Fibroblast of skin of back (primary cell): Measurements from ENCODE around the gene RUNDC1. TPM values are rescaled to one million over a fixed set of nuclear protein-coding genes. Genes with fewer than 3 reads are reported as not detected.
A peak's percentile ranks its signal among the peaks of the same experiment; 100 is the strongest.
"Not testable (repeated sequence)": the region's sequence is repeated elsewhere in the genome, so short reads cannot be mapped to it uniquely, and the experiment has no call there.

ENCODE experiments used
- DNase-seq: peaks from one replicate; pipeline ENCODE4 v3.0.0-alpha.2; 2013
- polyA plus RNA-seq, 2 experiments: library from polyadenylated mRNA; unstranded; fragments of 120-200 nt; gene quantifications; one replicate each; pipeline ENCODE4 v1.2.1, GENCODE V29; 2013; ENCODE audit not compliant: insufficient read length in 2 of 2

The RUNDC1 gene
- 14.9 TPM for polyA plus RNA-seq (2013, experiment 1 of 2; ENCODE audit: insufficient read length)
- 12.3 TPM for polyA plus RNA-seq (2013, experiment 2 of 2; ENCODE audit: insufficient read length)

DNA sequence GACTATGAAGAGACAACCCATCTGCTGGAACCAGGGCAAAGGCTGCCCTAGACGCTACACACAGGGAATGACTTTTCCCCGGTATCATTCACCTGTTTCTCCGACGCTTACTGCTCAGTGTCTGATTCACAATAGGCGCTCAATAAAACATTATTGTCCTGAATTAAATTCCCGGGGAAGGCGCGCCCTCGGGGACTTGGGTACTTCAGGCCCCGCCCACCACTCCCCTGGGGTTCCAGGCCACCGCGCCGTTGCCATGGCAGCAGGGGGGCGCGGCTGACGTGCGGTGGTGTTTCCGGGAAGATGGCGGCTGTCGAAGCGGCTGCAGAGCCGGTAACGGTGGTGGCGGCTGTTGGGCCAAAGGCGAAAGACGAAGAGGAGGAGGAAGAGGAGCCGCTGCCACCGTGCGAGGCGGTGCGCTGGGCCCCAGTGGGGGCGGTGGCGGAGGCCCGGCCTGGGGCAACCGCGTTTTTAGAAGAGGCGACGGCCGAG lies at the start of gene RUNDC1:
Gene RUNDC1 (plus strand): TSS at position 292 of the 492 bp plus-strand sequence. CDS start 12 bp downstream, at position 304.
- peak; percentile 90 for DNase-seq

DNA sequence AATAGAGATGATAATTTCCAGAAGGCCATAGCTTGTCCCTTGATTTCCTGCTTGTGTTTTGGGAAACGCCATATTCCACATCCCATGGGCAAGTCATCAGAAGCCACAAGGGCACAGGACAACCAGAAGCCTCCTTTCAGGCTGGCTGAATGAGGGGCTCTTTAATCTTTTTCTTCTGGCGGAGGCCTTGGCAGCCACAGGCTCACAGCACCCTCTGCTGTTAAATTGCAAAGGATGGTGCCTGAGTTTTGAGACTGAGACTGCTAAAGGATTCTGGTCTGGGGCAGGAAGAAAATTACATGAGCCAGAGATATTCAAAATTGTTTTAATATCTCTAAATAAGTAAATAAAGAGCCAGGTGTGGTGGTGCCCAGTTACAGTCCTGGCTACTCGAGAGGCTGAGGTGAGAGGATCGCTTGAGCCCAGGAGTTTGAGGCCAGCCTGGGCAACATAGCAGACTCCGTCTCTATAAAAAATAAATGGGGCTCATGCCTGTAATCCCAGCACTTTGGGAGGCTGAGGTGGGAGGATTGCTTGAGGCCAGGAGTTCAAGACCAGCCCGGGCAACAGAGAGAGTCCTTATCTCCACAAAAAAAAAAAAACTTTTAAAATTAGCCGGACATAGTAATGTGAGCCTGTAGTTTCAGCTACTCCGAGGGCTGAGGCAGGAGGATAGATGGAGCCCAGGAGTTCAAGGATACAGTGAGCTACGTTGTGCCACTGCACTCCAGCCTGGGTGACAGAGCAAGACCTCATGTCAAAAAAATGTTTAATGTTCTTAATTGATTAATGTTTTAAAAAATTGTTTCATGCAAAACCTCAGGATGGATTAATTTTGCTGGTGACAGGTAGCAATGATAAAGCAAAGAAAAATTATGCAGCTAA lies 42.4 kb upstream of the RUNDC1 start:
- DNase-seq = peak; percentile 57

- no peak for DNase-seq
These were observed 36.2 kb upstream of the RUNDC1 start for GRCh38 chr17:42944211-42944610.

GRCh38 chr17:42946812-42947211 lies 33.6 kb upstream of the RUNDC1 start:
- DNase-seq = no peak

DNA sequence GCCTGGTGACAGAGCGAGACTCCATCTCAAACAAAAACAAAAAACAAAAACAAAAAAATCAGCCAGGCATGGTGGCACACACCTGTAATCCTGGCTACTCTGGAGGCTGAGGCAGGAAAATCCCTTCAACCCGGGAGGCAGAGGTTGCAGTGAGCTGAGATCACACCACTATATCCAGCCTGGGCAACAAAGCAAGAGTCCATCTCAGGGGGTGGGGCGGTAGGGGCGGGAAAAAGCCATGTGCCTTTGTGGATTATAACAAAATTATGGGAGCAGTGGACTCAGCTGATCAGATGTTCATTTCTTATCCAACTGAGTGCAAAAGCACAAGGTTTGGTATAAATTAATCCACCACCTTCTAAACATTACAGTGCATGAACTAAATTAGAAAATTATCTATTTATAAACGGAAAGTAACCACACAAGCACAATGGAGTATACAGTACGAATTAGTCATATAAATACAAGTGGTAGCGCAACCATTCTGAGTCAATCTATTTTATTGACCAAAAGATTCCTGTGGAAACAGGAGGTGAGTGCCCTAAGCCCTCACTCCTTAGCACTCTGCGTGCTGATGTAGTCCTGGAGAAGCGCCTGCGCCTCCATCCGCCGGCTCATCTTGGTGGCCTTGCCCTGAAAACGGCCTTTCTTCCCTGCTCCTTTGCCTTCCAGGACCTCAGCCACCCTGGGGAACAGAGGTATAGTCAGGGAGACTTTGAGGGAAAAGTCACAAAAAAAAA lies 30.2 kb upstream of the RUNDC1 start:
- no peak for DNase-seq

DNA sequence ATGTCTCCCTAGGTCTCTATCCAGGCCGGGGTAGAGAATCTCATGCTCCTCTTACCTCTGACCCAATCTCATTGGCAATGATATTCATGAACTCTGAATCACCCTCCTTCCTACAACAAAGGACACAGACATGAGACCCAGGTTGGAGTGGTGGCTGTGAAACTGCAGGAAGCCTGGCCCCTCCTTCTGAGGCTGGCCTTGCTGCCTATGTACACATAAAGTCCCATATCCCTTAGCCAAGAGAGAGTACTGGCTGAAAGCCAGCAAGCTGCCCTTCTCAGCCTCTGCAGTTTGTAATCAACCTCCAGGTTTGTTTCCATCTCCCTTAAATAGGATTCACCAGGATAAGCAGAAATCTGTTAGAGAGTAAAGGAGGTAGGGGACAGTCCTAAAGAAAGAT lies 26.7 kb upstream of the RUNDC1 start:
- no peak for DNase-seq

DNA sequence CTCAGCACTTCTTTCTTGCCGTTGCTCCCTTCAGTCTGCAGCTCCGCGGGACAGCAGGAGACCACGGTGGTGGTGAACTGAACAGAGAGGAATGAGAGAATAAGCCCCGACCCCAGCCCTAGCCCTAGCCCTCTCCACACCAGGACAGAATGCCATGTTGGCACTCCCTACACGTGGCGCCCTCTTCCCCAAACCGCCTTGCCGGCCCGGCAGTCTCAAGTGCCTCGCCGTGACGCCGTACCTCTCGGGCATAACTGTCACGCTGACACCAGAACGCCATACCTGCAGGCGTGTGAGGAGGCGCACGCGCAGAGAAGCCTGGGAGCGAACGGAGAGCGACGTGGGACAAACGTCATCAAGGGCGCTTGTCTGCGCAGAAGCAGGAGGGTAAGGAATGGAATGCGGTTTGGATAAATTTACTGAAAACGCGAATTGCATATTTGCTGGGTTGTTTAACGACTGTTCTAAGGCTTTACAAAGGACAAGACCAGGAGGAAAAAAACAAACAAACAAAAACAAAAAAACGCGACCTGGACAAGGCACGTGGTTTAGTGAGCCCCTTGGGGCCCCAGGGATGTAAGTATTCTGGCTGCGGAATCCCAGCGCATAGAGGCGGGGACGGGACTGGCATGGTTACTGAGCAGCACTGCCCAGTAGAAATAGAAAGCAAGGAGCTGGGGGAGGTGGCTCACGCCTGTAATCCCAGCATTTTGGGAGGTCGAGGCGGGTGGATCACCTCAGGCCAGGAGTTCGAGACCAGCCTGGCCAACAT lies 16.0 kb upstream of the RUNDC1 start, which contains the start of gene AARSD1:
Gene AARSD1 (minus strand): TSS at position 294 of the 772 bp plus-strand sequence. CDS start 14 bp downstream, at position 280.
- DNase-seq = peak; percentile 92

DNA sequence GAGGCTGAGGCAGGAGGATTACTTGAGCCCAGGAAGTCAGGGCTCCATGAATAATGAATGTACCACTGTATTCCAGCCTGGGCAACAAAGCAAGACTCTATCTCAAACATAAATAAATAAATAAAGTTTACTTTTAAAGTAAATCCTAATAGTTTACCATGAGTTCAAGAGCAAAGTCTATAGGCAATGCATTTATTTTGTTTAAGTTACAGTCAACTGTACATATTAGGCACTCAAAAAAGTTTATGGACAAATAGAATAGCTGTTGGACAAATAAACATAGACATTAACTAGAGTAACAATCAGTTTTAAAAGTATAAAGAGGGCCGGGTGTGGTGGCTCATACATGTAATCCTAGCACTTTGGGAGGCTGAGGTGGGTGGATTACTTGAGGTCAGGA lies 12.4 kb upstream of the RUNDC1 start:
- no peak for DNase-seq

DNA sequence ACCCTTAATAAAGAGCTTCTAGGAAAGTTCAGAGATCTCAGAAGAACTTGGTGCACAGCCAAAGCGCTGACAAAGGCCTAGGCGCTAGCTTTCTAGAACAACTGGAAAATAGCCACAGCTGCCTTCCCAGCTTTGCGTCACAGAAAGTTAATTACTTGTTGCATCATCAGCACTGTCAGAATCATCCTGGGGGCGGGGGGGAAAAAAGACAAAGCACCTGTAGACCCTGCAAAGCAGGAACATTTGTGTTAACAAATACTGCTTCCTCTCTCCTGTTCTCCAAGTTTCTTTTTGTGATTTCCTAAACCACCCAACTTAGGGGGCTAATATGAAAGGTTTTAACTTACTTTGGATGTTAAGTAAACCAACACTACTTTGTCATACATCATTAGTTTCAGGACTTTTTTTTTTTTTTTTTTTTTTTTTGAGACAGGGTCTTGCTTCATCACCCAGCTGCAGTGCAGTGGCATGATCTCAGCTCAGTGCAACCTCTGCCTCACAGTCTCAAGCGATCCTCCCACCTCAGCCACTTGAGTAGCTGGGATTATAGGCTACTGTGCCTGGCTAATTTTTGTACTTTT lies 11.3 kb upstream of the RUNDC1 start:
- DNase-seq = no peak

DNA sequence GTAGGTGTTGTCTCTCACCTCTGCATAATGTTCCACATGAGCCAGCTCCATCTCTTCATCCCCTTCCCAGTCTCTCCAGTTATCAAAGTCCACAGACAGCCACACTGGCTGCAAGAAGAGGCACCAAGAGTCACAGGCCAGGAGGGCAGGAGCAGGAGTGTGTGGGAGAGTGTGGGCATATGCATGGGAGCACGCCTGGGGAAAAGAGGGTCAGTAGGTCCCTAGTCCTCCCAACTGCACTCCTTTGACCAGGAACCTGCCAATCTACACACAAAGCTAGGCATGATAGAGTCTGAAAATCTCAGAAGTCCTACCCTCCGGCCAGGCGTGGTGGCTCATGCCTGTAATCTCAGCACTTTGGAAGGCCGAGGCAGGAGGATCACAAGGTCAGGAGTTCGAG lies 8.8 kb upstream of the RUNDC1 start:
- DNase-seq = no peak

DNA sequence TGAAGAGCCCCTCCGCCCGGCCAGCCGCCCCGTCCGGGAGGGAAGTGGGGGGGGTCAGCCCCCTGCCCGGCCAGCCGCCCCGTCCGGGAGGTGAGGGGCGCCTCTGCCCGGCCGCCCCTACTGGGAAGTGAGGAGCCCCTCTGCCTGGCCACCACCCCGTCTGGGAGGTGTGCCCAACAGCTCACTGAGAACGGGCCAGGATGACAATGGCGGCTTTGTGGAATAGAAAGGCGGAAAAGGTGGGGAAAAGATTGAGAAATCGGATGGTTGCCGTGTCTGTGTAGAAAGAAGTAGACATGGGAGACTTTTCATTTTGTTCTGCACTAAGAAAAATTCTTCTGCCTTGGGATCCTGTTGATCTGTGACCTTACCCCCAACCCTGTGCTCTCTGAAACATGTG lies 7.0 kb upstream of the RUNDC1 start:
- DNase-seq = not testable (repeated sequence)

DNA sequence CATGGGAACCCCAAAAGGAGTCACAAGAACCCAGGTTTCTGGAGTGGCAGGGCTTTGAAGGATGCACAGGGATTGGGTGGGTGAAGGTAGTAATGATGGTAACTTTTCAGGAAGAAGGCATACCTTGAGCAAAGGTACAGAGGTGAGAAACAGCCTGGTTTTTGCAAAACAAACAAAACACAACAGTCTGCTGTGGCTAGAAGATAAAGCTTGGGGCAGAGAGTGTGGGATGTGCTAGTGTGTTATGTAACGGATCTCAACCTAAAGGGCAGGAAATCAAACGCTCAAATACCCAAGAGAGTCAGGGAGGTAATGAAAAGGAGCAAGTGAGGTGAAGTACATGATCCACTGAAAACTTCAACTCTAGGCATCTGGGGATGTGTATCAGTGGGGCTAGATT lies 5.1 kb upstream of the RUNDC1 start:
- no peak for DNase-seq

DNA sequence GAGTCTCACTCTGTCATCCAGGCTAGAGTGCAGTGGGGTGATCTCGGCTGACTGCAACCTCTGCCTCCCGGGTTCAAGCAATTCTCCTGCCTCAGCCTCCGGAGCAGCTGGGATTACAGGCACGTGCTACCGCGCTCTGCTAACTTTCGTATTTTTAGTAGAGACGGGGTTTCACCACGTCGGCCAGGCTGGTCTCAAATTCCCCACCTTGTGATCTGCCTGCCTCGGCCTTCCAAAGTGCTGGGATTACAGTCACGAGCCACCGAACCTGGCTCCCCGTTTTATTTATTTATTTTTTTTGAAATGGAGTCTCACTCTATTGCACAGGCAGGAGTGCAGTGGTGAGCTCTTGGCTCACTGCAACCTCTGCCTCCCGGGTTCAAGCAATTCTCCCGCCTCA lies 4.7 kb upstream of the RUNDC1 start:
- not testable (repeated sequence) for DNase-seq

- peak; percentile 86 for DNase-seq
These were observed 673 bp upstream of the RUNDC1 start, which contains the start of gene PTGES3L for GRCh38 chr17:42979511-42980273. Gene PTGES3L, minus strand, starts transcription at chr17:42980080. Its CDS starts 27 bp downstream, at chr17:42980053.

DNA sequence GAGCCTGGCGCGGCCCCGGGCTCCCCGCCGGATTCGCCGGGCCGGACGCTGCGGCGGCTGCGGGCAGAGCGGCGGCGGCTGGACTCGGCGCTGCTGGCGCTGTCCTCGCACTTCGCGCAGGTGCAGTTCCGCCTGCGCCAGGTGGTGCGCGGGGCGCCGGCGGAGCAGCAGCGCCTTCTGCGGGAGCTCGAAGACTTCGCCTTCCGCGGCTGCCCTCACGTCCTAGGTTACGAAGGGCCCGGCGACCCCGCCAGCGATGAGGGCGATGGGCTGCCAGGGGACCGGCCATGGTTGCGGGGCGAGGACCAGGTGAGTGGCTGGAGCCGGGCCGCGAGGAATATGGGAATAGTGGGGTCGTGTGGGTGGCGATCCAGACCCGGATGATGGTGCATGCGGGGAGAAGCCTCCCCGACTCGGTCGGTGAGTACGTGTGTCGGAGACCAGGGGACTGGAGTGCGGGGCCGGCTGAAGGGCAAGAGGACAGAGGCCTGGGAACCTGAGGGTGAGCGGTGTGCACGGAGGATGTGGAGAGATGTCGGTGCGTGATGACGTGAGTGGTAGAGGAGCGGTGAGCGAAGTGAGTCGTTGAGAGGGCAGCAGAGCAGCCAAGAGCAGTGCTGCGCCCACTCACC lies 517 bp downstream of the RUNDC1 start:
- peak; percentile 51 for DNase-seq

DNA sequence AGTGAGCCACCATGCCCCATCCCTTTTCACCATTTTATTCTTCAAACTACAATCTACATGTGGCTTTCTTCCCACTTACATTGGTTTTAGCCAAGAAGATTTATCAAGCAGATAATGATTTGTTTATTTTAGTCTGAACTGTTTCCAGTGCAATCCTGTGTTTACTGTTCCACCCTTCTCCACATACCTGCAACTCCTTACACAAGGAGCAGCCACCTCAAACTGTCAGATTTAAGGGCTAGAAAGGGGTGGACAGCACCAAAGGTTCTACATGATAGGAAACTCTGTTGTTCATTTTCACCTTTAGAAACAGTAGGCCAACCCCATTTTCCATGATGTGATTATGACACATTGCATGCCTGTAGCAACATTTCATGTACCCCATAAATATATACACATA lies 1.9 kb downstream of the RUNDC1 start:
- no peak for DNase-seq

- no peak for DNase-seq
These were observed 4.9 kb downstream of the RUNDC1 start for GRCh38 chr17:42985225-42985624.

- peak; percentile 62 for DNase-seq
These were observed 8.8 kb downstream of the RUNDC1 start for GRCh38 chr17:42989141-42989540.

- peak; percentile 78 for DNase-seq
These were observed 9.6 kb downstream of the RUNDC1 start for GRCh38 chr17:42989726-42990652.
